ENCODE data around the gene DEPDC7. TPM values are rescaled to one million over a fixed set of nuclear protein-coding genes. Genes with fewer than 3 reads are reported as not detected.

The DEPDC7 gene
- total and polyA plus RNA-seq, 2 of the 13 experiments (the other 11 are each of a cell fraction or from before 2014, with no cell fraction given): 17.3 to 33.3 TPM

DNA sequence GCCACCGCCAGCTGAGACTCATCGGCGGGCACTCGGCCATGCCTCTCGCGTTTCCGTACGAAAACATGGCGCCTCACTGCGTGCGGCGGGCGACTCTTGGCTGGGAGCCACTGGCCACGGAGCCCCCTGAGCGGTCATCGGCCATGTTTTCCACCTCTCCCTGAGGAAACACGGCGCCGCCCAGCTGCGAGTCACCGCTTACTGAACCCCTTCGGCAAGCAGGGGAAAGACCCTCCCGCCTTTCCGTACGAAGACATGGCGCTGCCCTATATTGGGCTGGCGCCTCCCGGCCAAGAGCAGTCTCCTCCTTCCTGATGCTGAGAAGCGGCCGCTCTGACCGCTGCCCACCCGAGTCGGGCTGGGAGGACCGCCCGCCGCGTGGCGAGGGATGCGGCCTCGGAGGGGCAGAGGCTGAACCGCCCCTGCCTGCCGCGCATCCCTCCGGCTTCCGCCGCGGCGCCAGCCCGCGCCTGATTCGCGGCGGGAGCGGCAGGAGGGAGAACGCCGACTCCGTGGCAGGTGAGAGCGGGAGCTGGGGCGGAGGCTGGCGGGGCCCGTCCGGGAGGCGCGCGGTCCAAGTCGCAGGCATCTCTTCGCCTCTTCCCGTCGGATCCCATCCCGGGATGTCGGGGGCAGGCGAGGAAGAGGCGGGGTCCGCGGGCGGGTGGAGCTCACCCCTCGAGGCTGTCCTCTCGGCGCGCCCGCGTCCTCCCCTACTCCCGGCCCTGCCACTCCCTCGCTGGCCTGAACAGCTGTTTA is 23.8 kb downstream of the DEPDC7 start, which contains the start of gene TCP11L1 (continued):
- TF ChIP-seq, protein P1, sequence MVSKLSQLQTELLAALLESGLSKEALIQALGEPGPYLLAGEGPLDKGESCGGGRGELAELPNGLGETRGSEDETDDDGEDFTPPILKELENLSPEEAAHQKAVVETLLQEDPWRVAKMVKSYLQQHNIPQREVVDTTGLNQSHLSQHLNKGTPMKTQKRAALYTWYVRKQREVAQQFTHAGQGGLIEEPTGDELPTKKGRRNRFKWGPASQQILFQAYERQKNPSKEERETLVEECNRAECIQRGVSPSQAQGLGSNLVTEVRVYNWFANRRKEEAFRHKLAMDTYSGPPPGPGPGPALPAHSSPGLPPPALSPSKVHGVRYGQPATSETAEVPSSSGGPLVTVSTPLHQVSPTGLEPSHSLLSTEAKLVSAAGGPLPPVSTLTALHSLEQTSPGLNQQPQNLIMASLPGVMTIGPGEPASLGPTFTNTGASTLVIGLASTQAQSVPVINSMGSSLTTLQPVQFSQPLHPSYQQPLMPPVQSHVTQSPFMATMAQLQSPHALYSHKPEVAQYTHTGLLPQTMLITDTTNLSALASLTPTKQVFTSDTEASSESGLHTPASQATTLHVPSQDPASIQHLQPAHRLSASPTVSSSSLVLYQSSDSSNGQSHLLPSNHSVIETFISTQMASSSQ (IDR thresholded peaks at IDR 0.05; ENCODE audit: low read depth): no peak
- TF ChIP-seq, protein P1 (CRISPR knock-in tag; IDR thresholded peaks at IDR 0.05; ENCODE audit: borderline replicate concordance): peak; percentile 14; the same call in 1 of the 2 replicates
- TF ChIP-seq, protein P2, sequence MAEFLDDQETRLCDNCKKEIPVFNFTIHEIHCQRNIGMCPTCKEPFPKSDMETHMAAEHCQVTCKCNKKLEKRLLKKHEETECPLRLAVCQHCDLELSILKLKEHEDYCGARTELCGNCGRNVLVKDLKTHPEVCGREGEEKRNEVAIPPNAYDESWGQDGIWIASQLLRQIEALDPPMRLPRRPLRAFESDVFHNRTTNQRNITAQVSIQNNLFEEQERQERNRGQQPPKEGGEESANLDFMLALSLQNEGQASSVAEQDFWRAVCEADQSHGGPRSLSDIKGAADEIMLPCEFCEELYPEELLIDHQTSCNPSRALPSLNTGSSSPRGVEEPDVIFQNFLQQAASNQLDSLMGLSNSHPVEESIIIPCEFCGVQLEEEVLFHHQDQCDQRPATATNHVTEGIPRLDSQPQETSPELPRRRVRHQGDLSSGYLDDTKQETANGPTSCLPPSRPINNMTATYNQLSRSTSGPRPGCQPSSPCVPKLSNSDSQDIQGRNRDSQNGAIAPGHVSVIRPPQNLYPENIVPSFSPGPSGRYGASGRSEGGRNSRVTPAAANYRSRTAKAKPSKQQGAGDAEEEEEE (CRISPR knock-in tag; IDR thresholded peaks at IDR 0.05; ENCODE audit: borderline replicate concordance): no peak
- TF ChIP-seq GATAD2A (CRISPR knock-in tag; IDR thresholded peaks at IDR 0.05) (0 out of 2 replicates have a peak, but pooled peaks have one; percentile 7), MATR3 (CRISPR knock-in tag; IDR thresholded peaks at IDR 0.05) (no peak), MTF1 (CRISPR knock-in tag; IDR thresholded peaks at IDR 0.05) (peak; percentile 57; the same call in 1 of the 2 replicates), NPAS2 (CRISPR knock-in tag; IDR thresholded peaks at IDR 0.05; ENCODE audit: borderline replicate concordance) (no peak), ZSCAN12 (CRISPR knock-in tag; IDR thresholded peaks at IDR 0.05) (no peak), NFYB (CRISPR knock-in tag; IDR thresholded peaks at IDR 0.05) (peak; percentile 8; the same call in 1 of the 2 replicates), ZNF557 (CRISPR knock-in tag; IDR thresholded peaks at IDR 0.05) (no peak), PRPF4 (IDR thresholded peaks at IDR 0.05; ENCODE audit: low read depth, low read length, poor library complexity, severe bottlenecking) (no peak), KDM2A (CRISPR knock-in tag; IDR thresholded peaks at IDR 0.05; ENCODE audit: borderline replicate concordance, low read depth) (peak; percentile 82), SIN3B (IDR thresholded peaks at IDR 0.05; ENCODE audit: low read length) (no peak), FOXK2 (IDR thresholded peaks at IDR 0.05) (no peak), MIXL1 (CRISPR knock-in tag; IDR thresholded peaks at IDR 0.05) (0 out of 2 replicates have a peak, but pooled peaks have one; percentile 26), ZNF124 (CRISPR knock-in tag; IDR thresholded peaks at IDR 0.05) (no peak; the same call in 1 of the 2 replicates), YEATS4 (CRISPR knock-in tag; IDR thresholded peaks at IDR 0.05; ENCODE audit: borderline replicate concordance) (peak; percentile 72)
- TF ChIP-seq, protein P3, sequence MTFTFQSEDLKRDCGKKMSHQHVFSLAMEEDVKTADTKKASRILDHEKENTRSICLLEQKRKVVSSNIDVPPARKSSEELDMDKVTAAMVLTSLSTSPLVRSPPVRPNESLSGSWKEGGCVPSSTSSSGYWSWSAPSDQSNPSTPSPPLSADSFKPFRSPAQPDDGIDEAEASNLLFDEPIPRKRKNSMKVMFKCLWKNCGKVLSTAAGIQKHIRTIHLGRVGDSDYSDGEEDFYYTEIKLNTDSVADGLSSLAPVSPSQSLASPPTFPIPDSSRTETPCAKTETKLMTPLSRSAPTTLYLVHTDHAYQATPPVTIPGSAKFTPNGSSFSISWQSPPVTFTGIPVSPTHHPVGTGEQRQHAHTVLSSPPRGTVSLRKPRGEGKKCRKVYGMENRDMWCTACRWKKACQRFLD (CRISPR knock-in tag; IDR thresholded peaks at IDR 0.05; ENCODE audit: borderline replicate concordance): no peak
- TF ChIP-seq, protein P4, sequence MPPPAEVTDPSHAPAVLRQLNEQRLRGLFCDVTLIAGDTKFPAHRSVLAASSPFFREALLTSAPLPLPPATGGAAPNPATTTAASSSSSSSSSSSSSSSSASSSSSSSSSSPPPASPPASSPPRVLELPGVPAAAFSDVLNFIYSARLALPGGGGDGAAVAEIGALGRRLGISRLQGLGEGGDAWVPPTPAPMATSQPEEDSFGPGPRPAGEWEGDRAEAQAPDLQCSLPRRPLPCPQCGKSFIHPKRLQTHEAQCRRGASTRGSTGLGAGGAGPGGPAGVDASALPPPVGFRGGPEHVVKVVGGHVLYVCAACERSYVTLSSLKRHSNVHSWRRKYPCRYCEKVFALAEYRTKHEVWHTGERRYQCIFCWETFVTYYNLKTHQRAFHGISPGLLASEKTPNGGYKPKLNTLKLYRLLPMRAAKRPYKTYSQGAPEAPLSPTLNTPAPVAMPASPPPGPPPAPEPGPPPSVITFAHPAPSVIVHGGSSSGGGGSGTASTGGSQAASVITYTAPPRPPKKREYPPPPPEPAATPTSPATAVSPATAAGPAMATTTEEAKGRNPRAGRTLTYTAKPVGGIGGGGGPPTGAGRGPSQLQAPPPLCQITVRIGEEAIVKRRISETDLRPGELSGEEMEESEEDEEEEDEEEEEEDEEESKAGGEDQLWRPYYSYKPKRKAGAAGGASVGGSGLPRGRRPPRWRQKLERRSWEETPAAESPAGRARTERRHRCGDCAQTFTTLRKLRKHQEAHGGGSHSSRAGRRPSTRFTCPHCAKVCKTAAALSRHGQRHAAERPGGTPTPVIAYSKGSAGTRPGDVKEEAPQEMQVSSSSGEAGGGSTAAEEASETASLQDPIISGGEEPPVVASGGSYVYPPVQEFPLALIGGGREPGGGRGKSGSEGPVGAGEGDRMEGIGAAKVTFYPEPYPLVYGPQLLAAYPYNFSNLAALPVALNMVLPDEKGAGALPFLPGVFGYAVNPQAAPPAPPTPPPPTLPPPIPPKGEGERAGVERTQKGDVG (CRISPR knock-in tag; IDR thresholded peaks at IDR 0.05; ENCODE audit: borderline replicate concordance): no peak
- TF ChIP-seq, protein P5, sequence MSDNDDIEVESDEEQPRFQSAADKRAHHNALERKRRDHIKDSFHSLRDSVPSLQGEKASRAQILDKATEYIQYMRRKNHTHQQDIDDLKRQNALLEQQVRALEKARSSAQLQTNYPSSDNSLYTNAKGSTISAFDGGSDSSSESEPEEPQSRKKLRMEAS (IDR thresholded peaks at IDR 0.05): peak; percentile 76
